HUES6 (cell line): Measurements from ENCODE around the gene CHD9.
A peak's percentile ranks its signal among the peaks of the same experiment; 100 is the strongest.
"Not testable (repeated sequence)": the region's sequence is repeated elsewhere in the genome, so short reads cannot be mapped to it uniquely, and the experiment has no call there.

Experiments used
- H3K27ac ChIP-seq: 2 replicates; pipeline ENCODE4 v1.7.0; 2013; ENCODE audit warnings: low read depth, mild to moderate bottlenecking, low read length, inconsistent platforms
- H3K27me3 ChIP-seq: 2 replicates; pipeline ENCODE4 v1.6.1; 2013; ENCODE audit warnings: low read length; ENCODE audit not compliant: control insufficient read depth, insufficient read depth
- H3K36me3 ChIP-seq: 2 replicates; pipeline ENCODE4 v1.6.1; 2013; ENCODE audit warnings: low read length; ENCODE audit not compliant: control insufficient read depth, insufficient read depth
- H3K4me1 ChIP-seq: 2 replicates; pipeline ENCODE4 v1.6.1; 2013; ENCODE audit warnings: low read length; ENCODE audit not compliant: control insufficient read depth, insufficient read depth
- H3K4me3 ChIP-seq: 2 replicates; pipeline ENCODE4 v1.5.1; 2013; ENCODE audit warnings: low read depth, low read length
- H3K9ac ChIP-seq: one replicate; pipeline ENCODE4 v1.6.1; 2013; ENCODE audit warnings: mild to moderate bottlenecking, low read length
- H3K9me3 ChIP-seq: 2 replicates; pipeline ENCODE4 v1.6.1; 2013; ENCODE audit warnings: low read depth, low read length; ENCODE audit not compliant: control insufficient read depth, insufficient read depth

The CHD9 gene

DNA sequence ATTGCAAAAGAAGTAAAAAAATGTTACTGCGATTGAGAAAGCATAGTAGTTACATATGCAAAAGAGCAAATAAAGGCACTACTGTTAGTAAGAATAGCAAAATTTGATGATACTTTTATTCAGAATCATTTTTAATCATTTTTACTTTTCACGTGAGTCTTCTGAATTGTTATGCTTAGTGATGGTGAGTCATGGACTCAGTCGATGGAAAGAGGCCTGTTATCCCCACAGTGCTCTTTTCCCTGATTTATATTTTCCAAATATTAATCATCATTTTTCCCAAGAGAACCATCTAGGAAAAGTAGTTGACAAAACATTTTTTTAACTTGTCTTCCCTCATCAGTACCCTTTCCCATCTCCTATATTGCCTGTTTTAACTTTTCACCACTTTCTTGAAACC is 181.1 kb downstream of the CHD9 start:
- Histone ChIP-seq H3K9ac (no peak overlapping the region), H3K27me3 (no peaks in the 10 kb centered on the region), H3K27ac (no peak overlapping the region), H3K9me3 (no peaks in the 10 kb centered on the region), H3K36me3 (peaks cover 89% of the 10 kb centered on the region), H3K4me3 (no peak overlapping the region), H3K4me1 (no peaks in the 10 kb centered on the region)

DNA sequence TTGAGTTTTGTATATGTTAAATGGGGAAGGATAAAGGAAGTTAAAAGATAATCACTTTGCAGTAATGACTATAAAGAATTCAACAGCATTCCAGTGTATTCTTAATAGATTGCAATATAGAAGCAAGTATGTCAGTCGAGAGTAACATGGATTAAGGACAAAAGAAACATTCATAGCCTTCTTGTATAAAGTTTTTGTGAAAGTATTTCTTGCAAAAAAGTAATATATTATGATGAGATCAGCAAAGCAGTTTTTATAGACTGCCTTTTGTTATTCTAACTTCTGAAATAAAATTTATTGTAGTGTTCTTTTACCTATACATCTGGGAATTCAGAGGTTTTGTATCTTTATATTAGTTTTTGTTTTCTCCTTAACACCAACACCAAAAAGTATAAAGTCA is 194.5 kb downstream of the CHD9 start:
- no peaks in the 10 kb centered on the region for H3K27me3 ChIP-seq
- no peak overlapping the region for H3K4me3 ChIP-seq
- no peaks in the 10 kb centered on the region for H3K4me1 ChIP-seq
- peaks cover 57% of the 10 kb centered on the region for H3K36me3 ChIP-seq
- no peaks in the 10 kb centered on the region for H3K9me3 ChIP-seq
- no peak overlapping the region for H3K27ac ChIP-seq
- no peak overlapping the region for H3K9ac ChIP-seq

DNA sequence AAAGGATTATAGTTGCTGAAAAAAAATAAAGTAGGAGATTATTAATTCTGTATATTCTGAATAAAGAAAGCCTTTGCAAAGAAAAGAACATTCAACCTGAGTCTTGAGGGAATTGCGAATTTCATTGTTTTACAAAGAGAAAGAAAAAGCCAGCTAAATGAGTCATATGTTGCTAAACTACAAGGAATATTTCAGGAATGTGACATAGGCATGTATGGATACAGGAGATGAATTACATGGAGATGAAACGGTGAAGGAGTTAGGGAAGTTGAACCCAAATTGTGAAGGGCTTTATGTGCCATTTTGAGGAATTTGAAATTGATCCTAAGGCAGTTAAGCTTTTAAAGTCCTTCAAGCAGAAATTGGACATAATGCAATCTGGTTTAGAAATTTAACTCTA is 202.2 kb downstream of the CHD9 start:
- no peak overlapping the region for H3K4me3 ChIP-seq
- no peak overlapping the region for H3K9ac ChIP-seq
- no peaks in the 10 kb centered on the region for H3K27me3 ChIP-seq
- H3K36me3 ChIP-seq: peaks cover 64% of the 10 kb centered on the region
- H3K9me3 ChIP-seq: peaks cover 10% of the 10 kb centered on the region; the same call in 1 of the 2 replicates
- 0 out of 2 replicates have a peak, but pooled peaks cover 4% of the 10 kb centered on the region for H3K4me1 ChIP-seq
- H3K27ac ChIP-seq: 0 out of 2 replicates have a peak overlapping the region, but pooled peaks have one; percentile 15

DNA sequence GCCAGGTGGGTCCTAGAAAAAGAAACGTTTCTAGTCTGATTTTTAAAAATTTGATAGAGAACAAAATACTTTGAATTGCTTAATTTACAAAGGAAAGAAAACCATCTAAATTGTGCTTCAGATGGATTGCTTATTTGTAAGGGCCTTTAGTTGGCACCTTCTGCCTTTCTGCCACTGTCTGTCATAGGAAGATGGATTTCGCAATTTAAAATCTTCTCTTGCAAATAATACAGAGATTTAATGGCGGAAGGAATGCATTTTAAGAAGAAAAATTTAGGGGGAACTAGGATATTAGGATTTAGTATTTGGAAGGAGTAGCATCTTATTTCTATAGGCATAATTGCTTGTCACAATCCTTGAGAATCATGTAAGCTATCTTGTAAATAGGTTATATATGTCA is 204.0 kb downstream of the CHD9 start:
- Histone ChIP-seq H3K27ac (no peak overlapping the region), H3K9me3 (peaks cover 10% of the 10 kb centered on the region; the same call in 1 of the 2 replicates), H3K4me1 (0 out of 2 replicates have a peak, but pooled peaks cover 4% of the 10 kb centered on the region), H3K36me3 (peaks cover 75% of the 10 kb centered on the region), H3K4me3 (no peak overlapping the region), H3K9ac (no peak overlapping the region), H3K27me3 (no peaks in the 10 kb centered on the region)

DNA sequence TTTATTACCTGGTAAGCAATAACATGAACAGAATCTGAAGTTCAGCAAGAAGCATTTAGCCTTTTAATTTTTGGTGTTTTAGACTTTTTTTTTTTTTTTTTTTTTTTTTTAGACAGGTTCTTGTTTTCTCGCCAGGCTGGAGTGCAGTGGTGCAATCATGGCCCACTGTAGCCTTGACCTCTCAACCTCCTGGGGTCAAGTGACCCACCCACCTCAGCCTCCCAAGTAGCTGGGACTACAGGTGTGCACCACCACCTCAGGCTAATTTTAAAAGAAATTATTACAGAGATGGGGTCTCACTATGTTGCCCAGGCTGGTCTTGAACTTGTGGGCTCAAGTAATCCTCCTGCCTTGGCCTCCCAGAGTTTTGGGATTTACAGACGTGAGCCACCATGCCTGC is 206.5 kb downstream of the CHD9 start:
- Histone ChIP-seq H3K9ac (no peak overlapping the region), H3K4me3 (no peak overlapping the region), H3K36me3 (peaks cover 66% of the 10 kb centered on the region), H3K9me3 (peaks cover 10% of the 10 kb centered on the region; the same call in 1 of the 2 replicates), H3K27ac (no peak overlapping the region), H3K4me1 (0 out of 2 replicates have a peak, but pooled peaks cover 4% of the 10 kb centered on the region), H3K27me3 (no peaks in the 10 kb centered on the region)

DNA sequence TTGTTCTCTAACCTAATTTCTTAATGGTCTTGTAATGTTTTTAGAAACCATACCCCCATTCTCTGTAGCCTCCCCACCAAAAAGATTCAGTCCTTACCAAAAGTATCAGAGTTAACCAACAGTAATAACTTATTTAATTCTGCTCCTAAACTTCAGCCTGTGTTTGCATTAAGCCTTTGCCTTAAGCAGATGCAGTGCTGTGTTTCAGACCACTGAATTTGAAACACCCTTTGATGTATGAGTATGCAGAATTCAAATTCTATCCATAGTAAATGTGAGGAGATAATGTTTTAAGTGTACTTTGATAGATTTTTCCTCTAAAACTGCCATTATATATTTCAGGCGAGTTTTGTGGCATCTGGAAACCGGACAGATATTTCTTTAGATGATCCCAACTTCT is 207.9 kb downstream of the CHD9 start:
- no peak overlapping the region for H3K9ac ChIP-seq
- no peaks in the 10 kb centered on the region for H3K27me3 ChIP-seq
- H3K27ac ChIP-seq: no peak overlapping the region
- H3K36me3 ChIP-seq: peaks cover 64% of the 10 kb centered on the region
- H3K9me3 ChIP-seq: peaks cover 10% of the 10 kb centered on the region; the same call in 1 of the 2 replicates
- H3K4me3 ChIP-seq: no peak overlapping the region
- no peaks in the 10 kb centered on the region for H3K4me1 ChIP-seq

DNA sequence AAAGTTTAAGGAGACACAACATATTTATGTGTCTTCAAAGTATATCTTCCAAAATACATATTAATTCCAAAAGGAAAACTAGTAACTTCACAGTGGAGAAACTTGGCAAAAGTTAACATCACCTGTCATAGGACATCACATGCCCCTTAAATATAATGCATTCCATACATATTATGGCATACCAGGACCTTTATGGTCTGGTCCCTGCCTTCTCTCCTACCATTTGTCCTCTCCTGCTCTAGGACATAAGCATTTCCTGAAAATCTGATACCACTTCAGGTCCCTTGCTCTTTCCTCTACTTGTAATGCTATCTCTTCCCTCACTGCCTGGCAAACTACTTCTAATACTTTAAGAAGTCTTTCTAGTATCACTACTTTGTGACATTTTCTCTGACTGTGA is 211.4 kb downstream of the CHD9 start:
- Histone ChIP-seq H3K4me3 (no peak overlapping the region), H3K36me3 (peaks cover 58% of the 10 kb centered on the region)

DNA sequence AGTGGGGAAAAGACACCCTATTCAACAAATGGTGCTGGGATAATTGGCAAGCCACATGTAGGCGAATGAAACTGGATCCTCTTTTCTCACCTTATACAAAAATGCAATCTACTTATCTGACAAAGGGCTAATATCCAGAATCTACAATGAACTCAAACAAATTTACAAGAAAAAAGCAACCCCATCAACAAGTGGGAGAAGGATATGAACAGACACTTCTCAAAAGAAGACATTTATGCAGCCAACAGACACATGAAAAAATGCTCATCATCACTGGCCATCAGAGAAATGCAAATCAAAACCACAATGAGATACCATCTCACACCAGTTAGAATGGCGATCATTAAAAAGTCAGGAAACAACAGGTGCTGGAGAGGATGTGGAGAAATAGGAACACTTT is 223.7 kb downstream of the CHD9 start:
- H3K27me3 ChIP-seq, H3K9ac ChIP-seq, H3K4me1 ChIP-seq, H3K9me3 ChIP-seq, H3K27ac ChIP-seq, H3K4me3 ChIP-seq: not testable (repeated sequence)
- H3K36me3 ChIP-seq: peaks cover 58% of the 10 kb centered on the region

More for the DNA sequence above, 211.4 kb downstream of the CHD9 start:
- Histone ChIP-seq H3K9ac (no peak overlapping the region), H3K27me3 (no peaks in the 10 kb centered on the region), H3K27ac (no peak overlapping the region), H3K9me3 (no peaks in the 10 kb centered on the region), H3K4me1 (no peaks in the 10 kb centered on the region)

DNA sequence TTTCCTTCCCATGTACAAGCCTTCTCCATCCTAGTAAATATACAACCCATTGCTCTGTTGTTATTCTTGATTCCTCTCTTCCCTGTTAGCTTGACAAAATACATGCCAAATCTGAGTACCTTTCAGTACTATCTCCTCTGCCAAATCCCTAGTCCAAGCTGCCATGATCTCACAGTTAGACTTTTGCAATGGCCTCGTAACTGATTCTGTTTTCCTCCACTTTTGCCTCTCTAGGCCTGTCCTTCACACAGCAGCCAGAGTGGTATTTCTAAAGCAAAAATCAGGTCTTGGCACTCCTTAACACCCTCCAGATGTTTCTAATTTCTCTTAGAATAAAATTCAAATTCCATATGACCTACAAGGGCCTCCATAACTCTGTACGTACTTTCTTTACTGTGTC is 226.5 kb downstream of the CHD9 start:
- Histone ChIP-seq H3K4me1 (no peaks in the 10 kb centered on the region), H3K36me3 (peaks cover 47% of the 10 kb centered on the region), H3K9ac (no peak overlapping the region), H3K27me3 (no peaks in the 10 kb centered on the region), H3K9me3 (no peaks in the 10 kb centered on the region), H3K27ac (no peak overlapping the region), H3K4me3 (no peak overlapping the region)

DNA sequence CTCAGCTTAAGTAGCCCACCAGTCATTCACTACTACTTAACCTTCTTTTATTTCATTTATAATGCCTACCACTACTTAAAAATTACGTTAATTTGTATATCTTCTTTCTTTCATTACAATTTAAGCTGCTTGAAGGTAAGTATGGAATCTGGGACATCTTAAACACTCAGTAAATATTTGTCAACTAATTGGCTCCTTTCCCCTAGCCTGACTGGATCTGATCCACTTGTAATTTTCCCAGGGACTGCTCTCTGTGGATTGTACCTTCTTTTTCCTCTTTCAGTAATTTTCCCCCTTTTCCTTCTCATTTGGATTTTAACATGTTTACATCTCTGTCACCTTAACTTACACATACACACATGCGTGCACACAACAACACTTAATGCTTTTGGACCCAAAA is 227.1 kb downstream of the CHD9 start:
- Histone ChIP-seq H3K4me3 (no peak overlapping the region), H3K27me3 (no peaks in the 10 kb centered on the region), H3K27ac (no peak overlapping the region), H3K36me3 (peaks cover 47% of the 10 kb centered on the region), H3K4me1 (no peaks in the 10 kb centered on the region), H3K9ac (no peak overlapping the region), H3K9me3 (no peaks in the 10 kb centered on the region)

DNA sequence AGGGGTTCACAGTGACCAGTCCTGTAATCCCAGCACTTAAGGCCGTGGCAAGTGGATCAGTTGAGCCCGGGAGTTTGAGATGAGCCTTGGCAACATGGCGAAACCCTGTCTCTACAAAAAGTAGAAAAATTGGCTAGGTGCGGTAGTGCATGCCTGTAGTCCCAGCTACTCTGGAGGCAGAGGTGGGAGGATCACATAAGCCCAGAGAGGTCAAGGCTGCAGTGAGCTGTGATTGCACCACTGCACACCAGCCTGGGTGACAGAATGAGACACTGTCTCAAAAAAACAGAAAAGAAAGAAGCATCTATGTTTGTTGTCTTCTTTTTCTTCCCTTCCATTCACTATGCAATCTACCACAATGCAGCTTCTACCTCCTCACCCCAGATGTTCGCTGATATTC is 227.5 kb downstream of the CHD9 start:
- Histone ChIP-seq H3K27me3 (no peaks in the 10 kb centered on the region), H3K27ac (no peak overlapping the region), H3K4me1 (no peaks in the 10 kb centered on the region), H3K9me3 (no peaks in the 10 kb centered on the region), H3K9ac (no peak overlapping the region), H3K36me3 (peaks cover 47% of the 10 kb centered on the region), H3K4me3 (no peak overlapping the region)
